Muscle layer of colon (tissue), 2 donors: ENCODE measurements around the gene RND3.
A peak's percentile ranks its signal among the peaks of the same experiment; 100 is the strongest.

ENCODE experiments used
- H3K27ac ChIP-seq: one replicate; pipeline ENCODE4 v1.7.0; 2013; ENCODE audit warnings: low read depth, mild to moderate bottlenecking, low read length, moderate library complexity
- H3K27me3 ChIP-seq, 2 donors: one replicate each; pipeline ENCODE4 v1.7.0; 2013; ENCODE audit warnings: low read length in 2 of 2, mild to moderate bottlenecking in 2 of 2; ENCODE audit not compliant: insufficient read depth in 2 of 2, control insufficient read depth in 1 of 2
- H3K36me3 ChIP-seq: one replicate; pipeline ENCODE4 v1.7.0; 2013; ENCODE audit warnings: mild to moderate bottlenecking, low read length; ENCODE audit not compliant: insufficient read depth
- H3K4me1 ChIP-seq: one replicate; pipeline ENCODE4 v1.7.0; 2013; ENCODE audit warnings: mild to moderate bottlenecking, low read length; ENCODE audit not compliant: insufficient read depth
- H3K4me3 ChIP-seq, 2 donors: one replicate each; pipeline ENCODE4 v1.7.0; 2013; ENCODE audit warnings: low read length in 2 of 2, low read depth in 1 of 2, mild to moderate bottlenecking in 1 of 2, moderate library complexity in 1 of 2
- H3K9ac ChIP-seq: one replicate; pipeline ENCODE4 v1.7.0; 2013; ENCODE audit warnings: low read length
- H3K9me3 ChIP-seq: one replicate; pipeline ENCODE4 v1.7.0; 2013; ENCODE audit warnings: mild to moderate bottlenecking, low read length
- donor health status: abdominal sarcoma.
- donor health status: Adenocarcinoma of cecum.

Gene RND3

GRCh38 chr2:150471813-150472510, 15.5 kb downstream of the RND3 start:
- Histone ChIP-seq H3K4me1 (peaks cover 18% of the 10 kb centered on the region), H3K36me3 (peaks cover 29% of the 10 kb centered on the region), H3K27ac (no peak overlapping the region), H3K4me3 (no peak overlapping the region), H3K27me3 (no peaks in the 10 kb centered on the region), H3K9me3 (no peaks in the 10 kb centered on the region), H3K9ac (no peak overlapping the region)

DNA sequence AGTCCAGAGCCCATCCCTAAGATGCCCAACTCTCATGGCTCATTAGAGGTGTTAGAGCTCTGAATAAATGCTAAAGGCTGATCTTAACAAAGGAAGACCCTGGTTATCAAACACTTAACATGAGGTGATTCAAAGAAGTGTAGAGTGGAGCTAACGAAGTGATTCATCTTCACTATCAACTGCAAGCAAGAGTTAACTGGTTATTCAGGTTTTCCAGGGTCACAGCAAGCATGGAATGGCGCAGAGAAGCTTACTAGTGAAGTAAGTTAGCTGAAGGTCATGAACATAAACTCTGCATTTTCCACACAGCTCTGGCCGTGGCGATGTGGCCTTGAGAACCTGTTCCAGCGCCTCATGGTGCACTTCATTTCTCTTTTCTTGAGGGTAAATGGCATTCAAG, 17.0 kb downstream of the RND3 start:
- Histone ChIP-seq H3K27ac (no peak overlapping the region), H3K27me3 (no peaks in the 10 kb centered on the region), H3K36me3 (peaks cover 29% of the 10 kb centered on the region), H3K4me3 (no peak overlapping the region), H3K9me3 (no peaks in the 10 kb centered on the region), H3K4me1 (peaks cover 20% of the 10 kb centered on the region), H3K9ac (no peak overlapping the region)

- H3K36me3 ChIP-seq = peaks cover 29% of the 10 kb centered on the region
- peaks cover 20% of the 10 kb centered on the region for H3K4me1 ChIP-seq
- no peak overlapping the region for H3K4me3 ChIP-seq
- H3K9ac ChIP-seq = no peak overlapping the region
- H3K27ac ChIP-seq = no peak overlapping the region
- H3K9me3 ChIP-seq = no peaks in the 10 kb centered on the region
- H3K27me3 ChIP-seq = no peaks in the 10 kb centered on the region
Observed at GRCh38 chr2:150469706-150470274, 17.7 kb downstream of the RND3 start.

- Histone ChIP-seq H3K27ac (no peak overlapping the region), H3K36me3 (peaks cover 29% of the 10 kb centered on the region), H3K9me3 (no peaks in the 10 kb centered on the region), H3K4me1 (peaks cover 20% of the 10 kb centered on the region), H3K27me3 (no peaks in the 10 kb centered on the region), H3K4me3 (no peak overlapping the region), H3K9ac (no peak overlapping the region)
Observed at GRCh38 chr2:150468350-150468960, 19.0 kb downstream of the RND3 start.

- peak overlapping the region; percentile 16 for H3K27ac ChIP-seq
- H3K27me3 ChIP-seq = no peaks in the 10 kb centered on the region
- H3K9me3 ChIP-seq = no peaks in the 10 kb centered on the region
- peaks cover 20% of the 10 kb centered on the region for H3K4me1 ChIP-seq
- peaks cover 29% of the 10 kb centered on the region for H3K36me3 ChIP-seq
- no peak overlapping the region for H3K4me3 ChIP-seq
- no peak overlapping the region for H3K9ac ChIP-seq
Observed at GRCh38 chr2:150467621-150467963, 19.9 kb downstream of the RND3 start.

DNA sequence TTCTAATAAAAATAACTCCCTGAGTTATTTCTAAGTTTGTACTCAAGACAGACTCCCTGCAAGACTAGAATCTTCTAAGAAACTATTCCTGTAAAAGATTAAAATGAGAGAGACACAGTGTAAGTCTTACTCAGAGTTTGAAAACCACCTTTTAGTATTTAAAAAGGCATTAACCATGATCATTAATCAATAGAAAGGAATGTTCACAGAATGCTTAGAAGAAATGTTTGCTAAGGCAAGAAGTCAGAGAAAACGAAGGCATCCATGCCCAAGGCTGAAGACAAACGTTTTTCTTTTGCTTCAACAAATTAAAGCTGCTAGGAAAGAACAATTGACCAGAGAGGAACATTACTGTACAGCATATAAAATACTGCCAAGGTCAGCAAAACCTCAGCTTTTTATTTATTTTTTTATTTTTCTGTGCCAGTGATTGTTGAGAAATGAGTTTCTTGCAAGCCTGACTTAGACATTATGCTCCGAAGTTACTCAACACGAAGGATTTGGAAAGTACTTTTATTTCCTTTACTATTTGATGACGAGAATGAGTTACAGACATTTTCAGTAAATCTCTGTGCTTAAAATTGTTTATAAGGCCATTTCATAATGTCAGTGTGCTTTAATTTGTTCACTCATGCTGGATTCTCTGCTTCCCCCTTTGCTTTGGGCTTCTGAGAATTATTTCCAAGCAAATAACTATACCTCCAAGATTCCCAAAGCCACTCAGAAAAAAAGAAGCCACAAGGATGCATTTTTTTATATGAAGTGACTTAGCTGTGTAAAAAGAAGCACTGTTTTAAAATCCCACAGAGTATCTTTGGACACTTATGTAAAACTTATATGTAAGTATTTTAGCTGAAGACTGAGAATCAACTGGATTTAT, 20.5 kb downstream of the RND3 start:
- H3K27ac ChIP-seq = peak overlapping the region; percentile 16

GRCh38 chr2:150465703-150466569, 21.5 kb downstream of the RND3 start:
- H3K27me3 ChIP-seq = no peaks in the 10 kb centered on the region
- no peaks in the 10 kb centered on the region for H3K9me3 ChIP-seq
- peaks cover 15% of the 10 kb centered on the region for H3K36me3 ChIP-seq
- no peak overlapping the region for H3K9ac ChIP-seq
- H3K4me3 ChIP-seq = no peak overlapping the region
- H3K4me1 ChIP-seq = peaks cover 20% of the 10 kb centered on the region
- H3K27ac ChIP-seq = peak overlapping the region; percentile 35

More for the DNA sequence above, 20.5 kb downstream of the RND3 start:
- Histone ChIP-seq H3K36me3 (peaks cover 25% of the 10 kb centered on the region), H3K4me3 (no peak overlapping the region), H3K9ac (no peak overlapping the region), H3K9me3 (no peaks in the 10 kb centered on the region), H3K27me3 (no peaks in the 10 kb centered on the region), H3K4me1 (peaks cover 20% of the 10 kb centered on the region)

DNA sequence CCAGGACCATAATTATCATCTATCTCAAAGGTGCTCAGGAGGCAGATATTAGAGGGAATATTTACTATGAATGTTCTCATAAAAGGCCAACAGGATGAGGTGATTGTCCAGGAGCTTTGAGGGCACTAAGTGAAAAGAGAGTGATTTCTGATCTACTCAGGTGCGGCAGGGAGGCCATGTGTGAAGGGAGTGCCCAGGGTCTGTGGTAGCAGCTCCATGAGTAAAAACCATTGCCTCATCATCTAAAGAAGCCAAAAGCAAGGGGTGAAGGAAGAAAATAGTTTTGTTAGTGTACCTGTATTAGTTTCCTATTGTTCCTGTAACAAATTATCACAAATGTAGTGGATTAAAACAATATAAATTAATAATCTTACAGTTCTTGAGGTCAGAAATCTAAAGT, 22.5 kb downstream of the RND3 start:
- H3K4me1 ChIP-seq = peaks cover 20% of the 10 kb centered on the region
- no peaks in the 10 kb centered on the region for H3K9me3 ChIP-seq
- H3K27me3 ChIP-seq = no peaks in the 10 kb centered on the region
- H3K27ac ChIP-seq = no peak overlapping the region
- no peak overlapping the region for H3K9ac ChIP-seq
- no peak overlapping the region for H3K4me3 ChIP-seq
- H3K36me3 ChIP-seq = peaks cover 5% of the 10 kb centered on the region

DNA sequence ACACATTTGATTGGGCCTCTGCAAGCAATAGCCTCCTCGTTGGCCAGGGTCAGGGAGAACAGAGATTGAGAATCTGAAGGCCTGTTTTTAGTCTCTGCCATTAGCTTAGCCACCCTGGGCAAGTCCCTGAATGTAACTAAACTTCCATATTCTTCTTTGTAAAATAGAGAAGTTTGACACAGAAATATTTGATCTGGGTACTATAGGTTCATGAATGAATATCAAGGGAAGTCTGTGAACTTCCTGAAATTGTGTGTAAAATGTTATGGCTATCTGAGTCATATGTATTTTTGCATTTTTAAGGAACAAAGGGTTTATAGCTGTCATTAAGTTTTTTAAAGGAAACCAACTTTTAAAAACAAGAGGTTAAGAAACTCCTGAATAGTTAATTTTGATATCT, 23.2 kb downstream of the RND3 start:
- Histone ChIP-seq H3K27me3 (no peaks in the 10 kb centered on the region), H3K9me3 (no peaks in the 10 kb centered on the region), H3K4me1 (peaks cover 20% of the 10 kb centered on the region), H3K27ac (no peak overlapping the region), H3K36me3 (no peaks in the 10 kb centered on the region), H3K9ac (no peak overlapping the region), H3K4me3 (no peak overlapping the region)

GRCh38 chr2:150462770-150463169, 24.7 kb downstream of the RND3 start:
- Histone ChIP-seq H3K27me3 (no peaks in the 10 kb centered on the region), H3K27ac (no peak overlapping the region), H3K4me1 (peaks cover 20% of the 10 kb centered on the region), H3K9me3 (no peaks in the 10 kb centered on the region), H3K36me3 (no peaks in the 10 kb centered on the region), H3K4me3 (no peak overlapping the region), H3K9ac (no peak overlapping the region)
